ENCODE measurements around the gene CHPT1. TPM values are rescaled to one million over a fixed set of nuclear protein-coding genes. Genes with fewer than 3 reads are reported as not detected.

CHPT1 gene
- total and polyA plus RNA-seq, 2 of the 13 experiments (the other 11 are each of a cell fraction or from before 2014, with no cell fraction given), result 117 to 178 TPM

GRCh38 chr12:101713059-101713682, 15.7 kb downstream of the CHPT1 start (continued):
- no peak for TF ChIP-seq CEBPZ (IDR thresholded peaks at IDR 0.05; ENCODE audit: low read length)
- TF ChIP-seq ZNF614 (CRISPR knock-in tag; IDR thresholded peaks at IDR 0.05; ENCODE audit: borderline replicate concordance), result 0 out of 2 replicates have a peak, but pooled peaks have one; percentile 66
- no peak for TF ChIP-seq MBNL3 (CRISPR knock-in tag; conservative IDR thresholded peaks at IDR 0.05)
- no peak for TF ChIP-seq KLF11 (CRISPR knock-in tag; IDR thresholded peaks at IDR 0.05)
- TF ChIP-seq ZNF839 (CRISPR knock-in tag; IDR thresholded peaks at IDR 0.05; ENCODE audit: borderline replicate concordance), result no peak
- TF ChIP-seq STAT5B (CRISPR knock-in tag; IDR thresholded peaks at IDR 0.05), result no peak
- TF ChIP-seq PHF8 (CRISPR knock-in tag; IDR thresholded peaks at IDR 0.05), result peak; percentile 33; the same call in 1 of the 2 replicates
- TF ChIP-seq NCOR1 (IDR thresholded peaks at IDR 0.05; ENCODE audit: borderline replicate concordance, low read length), result peak; percentile 76
- TF ChIP-seq ZKSCAN8 (CRISPR knock-in tag; IDR thresholded peaks at IDR 0.05; ENCODE audit: borderline replicate concordance), result 0 out of 2 replicates have a peak, but pooled peaks have one; percentile 53
- TF ChIP-seq ZNF616 (CRISPR knock-in tag; IDR thresholded peaks at IDR 0.05; ENCODE audit: low read depth), result no peak
- 0 out of 2 replicates have a peak, but pooled peaks have one; percentile 33 for TF ChIP-seq ZNF501 (CRISPR knock-in tag; IDR thresholded peaks at IDR 0.05)
- no peak for TF ChIP-seq ZNF446 (CRISPR knock-in tag; IDR thresholded peaks at IDR 0.05)
- peak; percentile 37; the same call in 1 of the 2 replicates for TF ChIP-seq ZNF263 (CRISPR knock-in tag; IDR thresholded peaks at IDR 0.05)
- TF ChIP-seq, protein P1, sequence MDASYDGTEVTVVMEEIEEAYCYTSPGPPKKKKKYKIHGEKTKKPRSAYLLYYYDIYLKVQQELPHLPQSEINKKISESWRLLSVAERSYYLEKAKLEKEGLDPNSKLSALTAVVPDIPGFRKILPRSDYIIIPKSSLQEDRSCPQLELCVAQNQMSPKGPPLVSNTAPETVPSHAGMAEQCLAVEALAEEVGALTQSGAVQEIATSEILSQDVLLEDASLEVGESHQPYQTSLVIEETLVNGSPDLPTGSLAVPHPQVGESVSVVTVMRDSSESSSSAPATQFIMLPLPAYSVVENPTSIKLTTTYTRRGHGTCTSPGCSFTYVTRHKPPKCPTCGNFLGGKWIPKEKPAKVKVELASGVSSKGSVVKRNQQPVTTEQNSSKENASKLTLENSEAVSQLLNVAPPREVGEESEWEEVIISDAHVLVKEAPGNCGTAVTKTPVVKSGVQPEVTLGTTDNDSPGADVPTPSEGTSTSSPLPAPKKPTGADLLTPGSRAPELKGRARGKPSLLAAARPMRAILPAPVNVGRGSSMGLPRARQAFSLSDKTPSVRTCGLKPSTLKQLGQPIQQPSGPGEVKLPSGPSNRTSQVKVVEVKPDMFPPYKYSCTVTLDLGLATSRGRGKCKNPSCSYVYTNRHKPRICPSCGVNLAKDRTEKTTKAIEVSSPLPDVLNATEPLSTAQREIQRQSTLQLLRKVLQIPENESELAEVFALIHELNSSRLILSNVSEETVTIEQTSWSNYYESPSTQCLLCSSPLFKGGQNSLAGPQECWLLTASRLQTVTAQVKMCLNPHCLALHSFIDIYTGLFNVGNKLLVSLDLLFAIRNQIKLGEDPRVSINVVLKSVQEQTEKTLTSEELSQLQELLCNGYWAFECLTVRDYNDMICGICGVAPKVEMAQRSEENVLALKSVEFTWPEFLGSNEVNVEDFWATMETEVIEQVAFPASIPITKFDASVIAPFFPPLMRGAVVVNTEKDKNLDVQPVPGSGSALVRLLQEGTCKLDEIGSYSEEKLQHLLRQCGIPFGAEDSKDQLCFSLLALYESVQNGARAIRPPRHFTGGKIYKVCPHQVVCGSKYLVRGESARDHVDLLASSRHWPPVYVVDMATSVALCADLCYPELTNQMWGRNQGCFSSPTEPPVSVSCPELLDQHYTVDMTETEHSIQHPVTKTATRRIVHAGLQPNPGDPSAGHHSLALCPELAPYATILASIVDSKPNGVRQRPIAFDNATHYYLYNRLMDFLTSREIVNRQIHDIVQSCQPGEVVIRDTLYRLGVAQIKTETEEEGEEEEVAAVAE (CRISPR knock-in tag; IDR thresholded peaks at IDR 0.05; ENCODE audit: borderline replicate concordance), result peak; percentile 51; the same call in 1 of the 2 replicates
- no peak for TF ChIP-seq RBM39 (IDR thresholded peaks at IDR 0.05; ENCODE audit: low read depth, low read length, poor library complexity, severe bottlenecking)
- TF ChIP-seq ZKSCAN5 (CRISPR knock-in tag; IDR thresholded peaks at IDR 0.05), result no peak
- no peak for TF ChIP-seq FLYWCH1 (CRISPR knock-in tag; IDR thresholded peaks at IDR 0.05)
- TF ChIP-seq HNRNPH1 (optimal IDR thresholded peaks at IDR 0.05; ENCODE audit: low read depth, low read length), result no peak
- no peak for TF ChIP-seq PHB2 (IDR thresholded peaks at IDR 0.05; ENCODE audit: partially characterized antibody)
- TF ChIP-seq BHLHE40 (IDR thresholded peaks at IDR 0.05; ENCODE audit: low read length), result peak; percentile 59; the same call in 1 of the 2 replicates
- no peak for TF ChIP-seq RORA (CRISPR knock-in tag; IDR thresholded peaks at IDR 0.05)
- no peak for TF ChIP-seq SMARCE1 (IDR thresholded peaks at IDR 0.05; ENCODE audit: borderline replicate concordance)
- TF ChIP-seq ZNF607 (CRISPR knock-in tag; IDR thresholded peaks at IDR 0.05; ENCODE audit: borderline replicate concordance), result peak; percentile 48; the same call in 1 of the 2 replicates
- TF ChIP-seq RARA (CRISPR knock-in tag; IDR thresholded peaks at IDR 0.05), result peak; percentile 95
- TF ChIP-seq NFYB (CRISPR knock-in tag; IDR thresholded peaks at IDR 0.05), result no peak
